Measurements from ENCODE around the gene TBCA. TPM values are rescaled to one million over a fixed set of nuclear protein-coding genes. Genes with fewer than 3 reads are reported as not detected.
"Not testable (repeated sequence)": the region's sequence is repeated elsewhere in the genome, so short reads cannot be mapped to it uniquely, and the experiment has no call there.

Gene TBCA
- total RNA-seq, 2 experiments from 2014 or later = 159 to 168 TPM

- Mint-ChIP-seq H3K9me3 (ENCODE audit: insufficient read depth) (no peaks in the 10 kb centered on the region), H3K27me3 (ENCODE audit: low read depth) (no peaks in the 10 kb centered on the region), H3K4me3 (no peak overlapping the region), H3K27ac (no peak overlapping the region), H3K36me3 (ENCODE audit: low read depth) (peaks cover 18% of the 10 kb centered on the region), H3K4me1 (ENCODE audit: low read depth) (no peaks in the 10 kb centered on the region)
- CTCF ChIA-PET = interaction anchor here (1.1 kb wide), 1 partner anchor 86 kb away, joined by 3 read pairs; no protein-coding TSS in a partner anchor
- no peak for ATAC-seq
- POLR2A ChIA-PET = no interaction called here
- no peak for DNase-seq
Measured at GRCh38 chr5:77733130-77733529, 43.0 kb downstream of the TBCA start.

DNA sequence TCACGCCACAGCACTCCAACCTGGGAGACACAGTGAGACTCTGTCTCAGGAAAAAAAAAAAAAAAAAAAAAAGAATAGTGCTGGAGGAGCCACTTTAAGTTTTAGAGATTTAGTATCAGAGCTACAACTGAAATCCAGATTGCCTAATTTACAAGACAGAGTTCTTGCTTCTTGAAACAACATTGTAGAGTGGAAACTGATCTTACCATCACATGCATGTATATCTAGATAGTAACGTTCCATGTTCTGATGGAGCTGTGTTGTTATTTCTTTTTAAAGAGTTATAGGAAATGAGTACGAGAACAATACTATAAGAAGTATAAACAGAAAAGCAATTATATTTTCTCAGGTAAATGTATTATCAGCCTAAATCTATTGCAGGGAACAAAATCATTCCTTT lies 48.9 kb downstream of the TBCA start:
- Mint-ChIP-seq H3K4me3 (no peak overlapping the region), H3K36me3 (ENCODE audit: low read depth) (peaks cover 15% of the 10 kb centered on the region), H3K27me3 (ENCODE audit: low read depth) (no peaks in the 10 kb centered on the region), H3K4me1 (ENCODE audit: low read depth) (no peaks in the 10 kb centered on the region), H3K9me3 (ENCODE audit: insufficient read depth) (no peaks in the 10 kb centered on the region), H3K27ac (no peak overlapping the region)
- POLR2A ChIA-PET = no interaction called here
- DNase-seq = no peak
- CTCF ChIA-PET = no interaction called here
- ATAC-seq = no peak

DNA sequence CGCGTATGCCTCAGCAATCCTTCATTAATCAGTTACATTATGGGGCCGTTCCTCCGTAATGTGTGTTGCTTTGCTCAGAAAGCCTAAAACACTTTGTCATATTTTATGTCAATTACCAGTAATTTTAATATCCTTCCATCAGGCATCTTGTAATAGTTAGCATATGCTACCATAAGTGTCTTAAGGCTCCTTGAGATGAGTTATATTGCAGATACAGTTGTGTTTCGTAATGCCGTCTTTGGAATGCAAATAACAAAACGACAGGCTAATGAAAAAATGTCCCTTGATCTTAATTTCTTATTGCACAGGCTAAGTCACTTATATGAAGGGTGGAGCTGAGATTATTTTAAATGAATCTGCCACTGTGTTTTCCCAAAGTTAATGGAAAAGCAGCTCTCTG lies 50.5 kb downstream of the TBCA start:
- no peak overlapping the region for H3K4me3 Mint-ChIP-seq
- H3K36me3 Mint-ChIP-seq (ENCODE audit: low read depth) = peaks cover 15% of the 10 kb centered on the region
- ChIA-PET CTCF (interaction anchor here (1.3 kb wide), 1 partner anchor 12 kb away, joined by 5 read pairs; no protein-coding TSS in a partner anchor), POLR2A (no interaction called here)
- H3K9me3 Mint-ChIP-seq (ENCODE audit: insufficient read depth) = no peaks in the 10 kb centered on the region
- no peaks in the 10 kb centered on the region for H3K27me3 Mint-ChIP-seq (ENCODE audit: low read depth)
- no peak overlapping the region for H3K27ac Mint-ChIP-seq
- no peaks in the 10 kb centered on the region for H3K4me1 Mint-ChIP-seq (ENCODE audit: low read depth)
- DNase-seq (no peak), ATAC-seq (no peak)

GRCh38 chr5:77724934-77725333 lies 51.2 kb downstream of the TBCA start:
- H3K27ac Mint-ChIP-seq = no peak overlapping the region
- H3K9me3 Mint-ChIP-seq (ENCODE audit: insufficient read depth) = no peaks in the 10 kb centered on the region
- ChIA-PET POLR2A (no interaction called here), CTCF (interaction anchor here (1.3 kb wide), 1 partner anchor 12 kb away, joined by 5 read pairs; no protein-coding TSS in a partner anchor)
- peaks cover 16% of the 10 kb centered on the region for H3K36me3 Mint-ChIP-seq (ENCODE audit: low read depth)
- H3K27me3 Mint-ChIP-seq (ENCODE audit: low read depth) = no peaks in the 10 kb centered on the region
- no peak overlapping the region for H3K4me3 Mint-ChIP-seq
- peaks cover 1% of the 10 kb centered on the region for H3K4me1 Mint-ChIP-seq (ENCODE audit: low read depth)
- DNase-seq (no peak), ATAC-seq (no peak)

- peaks cover 8% of the 10 kb centered on the region for H3K36me3 Mint-ChIP-seq (ENCODE audit: low read depth)
- no peak overlapping the region for H3K27ac Mint-ChIP-seq
- ATAC-seq (no peak), DNase-seq (no peak)
- no peak overlapping the region for H3K4me3 Mint-ChIP-seq
- ChIA-PET POLR2A (no interaction called here), CTCF (no interaction called here)
- H3K4me1 Mint-ChIP-seq (ENCODE audit: low read depth) = peaks cover 7% of the 10 kb centered on the region
- H3K27me3 Mint-ChIP-seq (ENCODE audit: low read depth) = no peaks in the 10 kb centered on the region
- no peaks in the 10 kb centered on the region for H3K9me3 Mint-ChIP-seq (ENCODE audit: insufficient read depth)
Measured at GRCh38 chr5:77719666-77720363, 56.3 kb downstream of the TBCA start.

DNA sequence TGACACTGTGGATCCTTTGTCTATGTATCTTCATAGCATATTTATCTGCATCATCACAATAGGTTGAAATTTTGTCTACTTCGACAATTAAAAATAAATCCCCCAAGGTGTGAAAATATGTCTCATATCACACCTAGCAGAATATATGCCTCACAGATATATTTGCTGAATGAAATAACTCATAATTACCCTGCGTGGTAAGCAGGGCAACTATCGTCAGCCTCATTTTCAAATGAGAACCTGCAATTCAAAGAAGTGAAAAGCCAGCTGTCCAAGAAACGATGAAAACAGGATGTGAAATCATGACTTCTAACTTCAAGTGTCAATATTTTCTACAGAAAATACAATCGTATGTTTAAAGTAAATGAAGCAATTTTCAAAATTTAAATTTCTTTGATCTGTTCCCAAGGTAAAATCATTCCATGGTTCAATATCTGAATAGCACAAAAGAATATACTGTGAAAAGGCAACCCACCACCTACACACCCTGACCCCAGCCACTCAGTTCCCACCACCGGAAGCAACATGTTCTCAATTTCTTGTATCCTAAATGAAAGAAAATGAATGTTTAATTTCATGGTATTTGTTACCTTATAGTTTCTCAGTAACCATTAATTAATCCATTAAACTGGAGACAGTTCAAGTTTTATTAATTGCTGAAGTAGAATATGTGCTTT lies 57.1 kb downstream of the TBCA start:
- Mint-ChIP-seq H3K36me3 (ENCODE audit: low read depth) (peaks cover 8% of the 10 kb centered on the region), H3K27ac (peak overlapping the region; percentile 50), H3K27me3 (ENCODE audit: low read depth) (no peaks in the 10 kb centered on the region), H3K4me3 (no peak overlapping the region), H3K9me3 (ENCODE audit: insufficient read depth) (no peaks in the 10 kb centered on the region), H3K4me1 (ENCODE audit: low read depth) (peaks cover 7% of the 10 kb centered on the region)
- ChIA-PET CTCF (interaction anchor here (1.4 kb wide), 1 partner anchor 18 kb away, joined by 3 read pairs; no protein-coding TSS in a partner anchor), POLR2A (no interaction called here)
- DNase-seq (no peak), ATAC-seq (no peak)

- Mint-ChIP-seq H3K27me3 (ENCODE audit: low read depth) (no peaks in the 10 kb centered on the region), H3K27ac (no peak overlapping the region), H3K36me3 (ENCODE audit: low read depth) (peaks cover 22% of the 10 kb centered on the region), H3K9me3 (ENCODE audit: insufficient read depth) (no peaks in the 10 kb centered on the region), H3K4me3 (no peak overlapping the region), H3K4me1 (ENCODE audit: low read depth) (no peaks in the 10 kb centered on the region)
- ATAC-seq (no peak), DNase-seq (no peak)
- CTCF ChIA-PET = no interaction called here
- POLR2A ChIA-PET = no interaction called here
Measured at GRCh38 chr5:77709993-77710685, 66.0 kb downstream of the TBCA start.

DNA sequence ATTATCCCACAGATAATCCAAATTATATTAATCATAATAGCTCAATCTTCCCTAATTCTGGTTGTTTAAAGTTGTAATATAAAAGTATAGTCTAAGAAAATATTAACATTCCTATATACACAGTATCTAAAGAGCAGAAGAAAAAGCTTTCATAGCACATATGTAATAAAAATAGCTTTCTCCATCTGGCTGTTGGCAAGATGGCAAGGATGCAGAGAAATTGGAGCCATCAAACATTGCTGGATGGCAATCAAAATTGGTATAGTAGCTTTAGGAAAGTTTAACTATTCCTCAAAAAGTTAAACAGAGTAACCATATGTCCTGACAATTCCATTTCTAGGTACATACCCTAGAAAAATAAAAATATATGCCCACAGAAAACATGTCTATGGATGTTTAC lies 66.8 kb downstream of the TBCA start:
- POLR2A ChIA-PET = no interaction called here
- DNase-seq (no peak), ATAC-seq (no peak)
- no peaks in the 10 kb centered on the region for H3K27me3 Mint-ChIP-seq (ENCODE audit: low read depth)
- H3K4me1 Mint-ChIP-seq (ENCODE audit: low read depth) = no peaks in the 10 kb centered on the region
- CTCF ChIA-PET = no interaction called here
- no peaks in the 10 kb centered on the region for H3K9me3 Mint-ChIP-seq (ENCODE audit: insufficient read depth)
- H3K27ac Mint-ChIP-seq = no peak overlapping the region
- peaks cover 29% of the 10 kb centered on the region for H3K36me3 Mint-ChIP-seq (ENCODE audit: low read depth)
- no peak overlapping the region for H3K4me3 Mint-ChIP-seq

- Mint-ChIP-seq H3K4me3 (no peak overlapping the region), H3K36me3 (ENCODE audit: low read depth) (peaks cover 39% of the 10 kb centered on the region), H3K9me3 (ENCODE audit: insufficient read depth) (no peaks in the 10 kb centered on the region), H3K27me3 (ENCODE audit: low read depth) (no peaks in the 10 kb centered on the region), H3K27ac (no peak overlapping the region), H3K4me1 (ENCODE audit: low read depth) (no peaks in the 10 kb centered on the region)
- ChIA-PET POLR2A (no interaction called here), CTCF (no interaction called here)
- DNase-seq = no peak
- no peak for ATAC-seq
Measured at GRCh38 chr5:77707791-77708190, 68.3 kb downstream of the TBCA start.

DNA sequence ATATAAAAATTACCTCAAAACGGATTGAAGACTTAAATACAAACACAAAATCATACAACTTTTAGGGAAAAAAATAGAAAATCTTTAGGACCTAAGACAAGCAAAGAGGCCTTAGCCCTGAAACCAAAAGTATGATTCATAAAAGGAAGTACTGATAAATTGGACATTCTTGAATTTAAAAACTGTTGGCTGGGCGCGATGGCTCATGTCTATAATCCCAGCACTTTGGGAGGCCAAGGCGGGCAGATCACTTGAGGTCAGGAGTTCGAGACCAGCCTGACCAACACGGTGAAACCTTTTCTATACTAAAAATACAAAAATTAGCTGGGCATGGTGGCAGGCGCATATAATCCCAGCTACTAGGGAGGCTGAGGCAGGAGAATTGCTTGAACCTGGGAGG lies 76.6 kb downstream of the TBCA start:
- H3K27me3 Mint-ChIP-seq (ENCODE audit: low read depth); CTCF ChIA-PET; H3K9me3 Mint-ChIP-seq (ENCODE audit: insufficient read depth); POLR2A ChIA-PET; H3K27ac Mint-ChIP-seq; H3K4me3 Mint-ChIP-seq; ATAC-seq; DNase-seq: not testable (repeated sequence)
- Mint-ChIP-seq H3K4me1 (ENCODE audit: low read depth) (peaks cover 11% of the 10 kb centered on the region), H3K36me3 (ENCODE audit: low read depth) (peaks cover 58% of the 10 kb centered on the region)

GRCh38 chr5:77698920-77699319 lies 77.2 kb downstream of the TBCA start:
- Mint-ChIP-seq H3K4me3 (no peak overlapping the region), H3K36me3 (ENCODE audit: low read depth) (peaks cover 52% of the 10 kb centered on the region), H3K9me3 (ENCODE audit: insufficient read depth) (peaks cover 4% of the 10 kb centered on the region), H3K27ac (no peak overlapping the region), H3K27me3 (ENCODE audit: low read depth) (no peaks in the 10 kb centered on the region), H3K4me1 (ENCODE audit: low read depth) (peaks cover 11% of the 10 kb centered on the region)
- ATAC-seq (no peak), DNase-seq (no peak)
- ChIA-PET CTCF (interaction anchor here (1.8 kb wide), 1 partner anchor 17 kb away, joined by 4 read pairs; no protein-coding TSS in a partner anchor), POLR2A (no interaction called here)

DNA sequence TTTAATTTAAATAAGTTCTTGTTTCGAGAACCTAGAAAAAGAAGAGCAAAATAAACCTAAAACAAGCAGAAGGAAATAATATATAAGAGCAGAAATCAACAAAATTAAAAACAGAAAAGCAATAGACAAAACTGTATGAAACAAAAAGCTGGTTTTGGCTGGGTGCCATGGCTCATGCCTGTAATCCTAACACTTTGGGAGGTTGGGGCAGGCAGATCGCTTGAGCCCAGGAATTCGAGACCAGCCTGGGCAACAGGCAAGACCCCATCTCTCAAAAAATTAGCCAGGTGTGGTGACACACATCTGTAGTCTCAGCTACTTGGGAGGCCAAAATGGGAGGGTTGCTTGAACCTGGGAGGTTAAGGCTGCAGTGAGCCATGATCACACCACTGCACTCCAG lies 78.4 kb downstream of the TBCA start:
- DNase-seq (no peak), ATAC-seq (no peak)
- Mint-ChIP-seq H3K27ac (no peak overlapping the region), H3K4me1 (ENCODE audit: low read depth) (peaks cover 11% of the 10 kb centered on the region), H3K36me3 (ENCODE audit: low read depth) (peaks cover 48% of the 10 kb centered on the region), H3K9me3 (ENCODE audit: insufficient read depth) (peaks cover 4% of the 10 kb centered on the region), H3K4me3 (no peak overlapping the region), H3K27me3 (ENCODE audit: low read depth) (no peaks in the 10 kb centered on the region)
- ChIA-PET CTCF (interaction anchor here (1.8 kb wide), 1 partner anchor 18 kb away, joined by 4 read pairs; no protein-coding TSS in a partner anchor), POLR2A (no interaction called here)

Data from activated CD8-positive, alpha-beta T cell treated with anti-CD3 and anti-CD28 coated beads, Interleukin-2, amount 10 ng/mL, durations not matched to agents 7 days and 5 days (primary cell).